ENCODE results near the gene C20orf96.
"Not testable (repeated sequence)": the region's sequence is repeated elsewhere in the genome, so short reads cannot be mapped to it uniquely, and the experiment has no call there.

Gene C20orf96

GRCh38 chr20:290084-290831 is at the start of gene C20orf96:
Gene C20orf96 (minus strand): TSS chr20:290750. CDS start chr20:290610, 140 bp downstream.
- peak; percentile 77 for DNase-seq (ENCODE audit: low read depth)

DNA sequence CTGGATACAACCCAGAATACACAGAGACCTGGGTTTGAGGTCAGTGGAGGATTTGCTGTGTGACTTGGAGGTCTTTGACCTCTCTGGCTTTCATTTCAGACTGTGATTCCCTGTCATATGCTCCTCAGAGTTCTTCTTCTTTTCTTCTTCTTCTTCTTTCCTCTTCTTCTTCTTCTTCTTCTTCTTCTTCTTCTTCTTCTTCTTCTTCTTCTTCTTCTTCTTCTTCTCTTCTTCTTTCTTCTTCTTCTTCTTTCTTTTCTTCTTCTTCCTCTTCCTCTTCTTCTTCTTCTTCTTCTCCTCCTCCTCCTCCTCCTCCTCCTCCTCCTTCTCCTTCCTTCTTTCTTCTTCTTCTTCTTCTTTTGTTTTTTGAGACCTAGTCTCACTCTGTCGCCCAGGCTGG is 45.5 kb upstream of the C20orf96 start:
- DNase-seq (ENCODE audit: low read depth), result not testable (repeated sequence)

GRCh38 chr20:334578-334977 is 44.0 kb upstream of the C20orf96 start:
- no peak for DNase-seq (ENCODE audit: low read depth)

- no peak for DNase-seq (ENCODE audit: low read depth)
Measured at GRCh38 chr20:330233-331149, 39.9 kb upstream of the C20orf96 start.

DNA sequence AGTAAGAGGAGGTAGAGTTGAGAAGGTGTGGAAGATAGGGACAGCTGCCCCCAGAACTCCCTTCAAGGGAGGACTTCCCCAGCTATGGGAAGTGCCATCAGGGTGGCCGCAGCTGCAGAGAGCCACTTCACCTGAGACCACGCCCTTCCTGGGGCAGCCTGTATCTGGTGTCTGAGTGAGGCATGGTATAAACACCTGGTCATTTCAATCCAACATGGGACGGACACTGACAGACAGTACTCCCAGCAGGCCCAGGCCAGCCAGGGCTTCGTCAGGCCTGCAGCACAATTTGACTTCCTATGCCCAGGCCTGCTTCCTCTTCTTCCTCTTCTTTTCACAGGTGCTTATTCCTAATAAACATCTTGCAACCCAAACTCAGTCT is 39.3 kb upstream of the C20orf96 start:
- no peak for DNase-seq (ENCODE audit: low read depth)

GRCh38 chr20:328975-329695 is 38.6 kb upstream of the C20orf96 start:
- DNase-seq (ENCODE audit: low read depth), result no peak

GRCh38 chr20:328027-328974 is 37.8 kb upstream of the C20orf96 start:
- DNase-seq (ENCODE audit: low read depth), result no peak

- DNase-seq (ENCODE audit: low read depth), result peak; percentile 66
Measured at GRCh38 chr20:327186-328026, 36.9 kb upstream of the C20orf96 start.

DNA sequence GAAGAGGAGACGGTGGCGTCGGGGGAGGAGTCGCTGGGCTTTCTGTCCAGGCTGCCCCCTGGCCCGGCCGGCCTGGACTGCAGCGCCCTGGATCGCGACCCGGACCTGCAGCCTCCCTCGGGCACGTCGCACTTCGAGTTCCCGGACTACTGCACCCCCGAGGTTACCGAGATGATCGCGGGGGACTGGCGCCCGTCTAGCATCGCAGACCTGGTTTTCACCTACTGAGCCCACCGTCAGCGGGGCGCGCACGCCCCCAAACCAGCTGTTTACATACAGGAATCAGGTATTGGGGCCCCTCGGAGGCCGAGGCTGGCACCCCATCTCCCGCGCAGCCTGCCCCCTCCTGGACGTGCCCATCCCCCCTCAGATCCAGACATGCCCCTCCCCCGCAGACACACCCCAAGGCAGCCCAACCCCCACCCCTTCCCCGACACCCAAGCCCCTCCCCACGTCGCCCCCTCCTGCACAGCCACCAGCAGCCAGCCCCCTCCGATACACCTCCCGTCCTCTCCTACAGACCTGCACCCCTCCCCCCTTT is 36.2 kb upstream of the C20orf96 start:
- no peak for DNase-seq (ENCODE audit: low read depth)

- DNase-seq (ENCODE audit: low read depth), result no peak
Measured at GRCh38 chr20:325889-326644, 35.5 kb upstream of the C20orf96 start.

DNA sequence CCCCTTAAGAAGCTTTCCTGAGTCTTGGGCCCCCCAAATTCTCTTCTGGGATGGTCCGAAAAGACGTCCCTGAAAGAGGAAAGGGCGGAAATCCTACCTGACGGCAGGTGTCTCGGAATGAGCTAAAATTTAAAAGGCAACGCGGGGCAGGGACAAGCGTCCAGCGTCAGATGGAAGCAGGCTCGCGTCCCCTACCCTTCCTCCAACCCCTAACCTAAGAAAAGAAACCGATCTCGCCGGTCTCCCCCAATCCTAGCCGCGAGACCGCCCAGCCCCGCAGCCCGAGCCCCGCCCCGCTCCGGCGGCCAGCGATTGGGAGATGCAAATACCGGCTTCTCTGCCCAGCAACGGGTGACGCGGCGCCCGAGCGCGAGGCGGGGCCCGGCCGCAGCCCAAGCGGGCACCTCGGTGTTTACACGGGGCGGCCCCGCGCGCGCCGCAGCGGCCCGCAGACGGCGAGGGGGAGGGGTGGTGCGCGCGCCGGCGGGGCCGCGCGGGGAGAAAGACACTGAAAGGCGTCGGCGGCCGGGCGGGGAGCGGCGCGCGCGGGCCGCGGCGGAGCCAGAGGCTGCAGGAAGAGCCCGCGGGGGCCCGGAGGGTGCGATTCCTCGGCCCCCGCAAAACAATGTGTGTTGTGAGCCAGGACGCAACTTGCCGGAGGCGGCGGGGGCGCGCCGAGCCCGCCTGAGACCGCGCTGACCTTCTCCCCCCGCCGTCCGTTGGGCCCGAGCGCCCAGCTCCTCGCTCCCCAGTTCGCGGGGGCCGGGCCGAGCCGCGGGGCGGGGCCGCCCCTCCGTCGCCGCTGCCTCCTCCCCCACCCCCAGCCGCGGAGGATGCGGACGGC is 34.7 kb upstream of the C20orf96 start, which contains the start of gene SOX12:
Gene SOX12, plus strand, starts transcription at position 508 of the 844 bp plus-strand sequence. CDS start 373 bp downstream, outside the sequence.
- peak; percentile 96 for DNase-seq (ENCODE audit: low read depth)

DNA sequence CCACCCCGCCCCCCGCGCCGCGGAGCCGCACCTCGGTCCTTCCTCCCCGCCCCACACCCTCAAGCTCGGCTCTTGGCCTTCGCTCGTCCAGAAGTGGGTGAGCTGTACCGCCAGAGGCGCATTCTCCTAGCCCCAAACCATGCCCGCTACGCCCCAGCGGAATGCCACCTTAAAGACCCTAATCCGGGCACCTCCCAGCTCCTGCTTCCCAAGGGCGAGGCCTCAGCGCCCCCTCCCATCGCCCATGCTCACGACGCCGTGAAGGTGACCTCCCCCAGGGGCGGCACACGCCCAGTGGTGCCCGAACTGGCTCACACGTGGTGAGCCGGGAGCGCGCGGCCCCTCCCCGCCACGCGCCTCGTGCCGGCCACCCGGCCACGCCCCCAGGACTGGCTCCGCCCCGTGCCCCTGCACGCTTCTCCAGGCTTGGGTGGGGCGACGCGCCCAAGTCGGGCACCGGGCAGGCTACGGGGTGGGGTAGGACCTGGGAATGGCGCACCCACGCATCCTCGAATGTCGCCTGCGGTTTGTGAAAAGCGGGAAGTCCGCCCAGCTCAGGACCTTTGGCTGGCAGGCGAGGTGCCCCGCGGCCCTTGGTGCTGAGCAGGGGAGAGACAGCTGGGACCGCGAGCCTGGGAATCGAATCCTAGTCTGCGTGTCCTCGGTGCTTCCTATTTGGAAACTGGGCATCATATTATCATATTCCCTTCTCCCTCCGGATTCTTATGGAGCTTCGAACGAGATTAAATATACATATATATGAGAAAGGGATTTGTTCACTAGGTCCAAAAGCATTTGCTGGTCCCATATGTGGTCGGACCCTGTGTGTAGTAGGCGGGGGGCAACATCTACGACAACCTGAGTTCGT is 33.9 kb upstream of the C20orf96 start:
- peak; percentile 86 for DNase-seq (ENCODE audit: low read depth)

GRCh38 chr20:316316-317068 is 25.9 kb upstream of the C20orf96 start:
- no peak for DNase-seq (ENCODE audit: low read depth)

DNA sequence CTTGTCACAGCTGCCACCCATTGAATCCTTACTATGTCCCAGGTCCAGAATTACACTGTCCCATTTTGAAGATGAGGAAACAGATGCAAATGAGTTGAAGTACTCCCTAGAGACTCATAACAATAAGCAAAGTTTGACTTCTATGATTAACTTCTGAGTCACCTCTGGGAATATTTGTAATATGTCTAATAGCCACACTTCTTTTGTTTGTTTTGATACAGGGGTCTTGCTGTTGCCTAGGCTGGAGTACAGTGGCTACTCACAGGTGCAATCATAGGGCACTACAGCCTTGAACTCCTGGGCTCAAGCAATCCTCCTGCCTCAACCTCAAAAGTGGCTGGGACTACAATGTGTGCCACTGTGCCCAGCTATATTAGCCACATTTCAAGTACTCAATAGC is 23.4 kb upstream of the C20orf96 start:
- DNase-seq (ENCODE audit: low read depth), result no peak

- no peak for DNase-seq (ENCODE audit: low read depth)
Measured at GRCh38 chr20:313402-313801, 22.9 kb upstream of the C20orf96 start.

DNA sequence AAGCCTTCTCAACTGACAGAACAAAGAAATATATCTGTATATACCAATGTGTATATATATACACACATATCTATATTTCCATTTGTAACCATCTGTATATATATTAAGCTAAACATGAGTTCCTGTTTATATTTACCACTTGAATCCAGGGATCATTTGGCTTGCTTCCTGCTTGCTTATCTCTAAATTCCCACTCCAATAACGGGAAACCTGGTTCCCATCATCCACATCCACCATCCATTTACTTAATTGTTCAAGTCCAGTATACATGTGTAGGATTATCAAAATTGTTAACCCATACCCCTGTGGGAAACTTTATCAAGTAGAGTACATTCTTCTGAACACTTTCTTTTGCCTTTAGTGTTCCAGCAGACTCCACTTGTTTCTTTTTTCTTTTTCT is 22.3 kb upstream of the C20orf96 start:
- DNase-seq (ENCODE audit: low read depth), result no peak

DNA sequence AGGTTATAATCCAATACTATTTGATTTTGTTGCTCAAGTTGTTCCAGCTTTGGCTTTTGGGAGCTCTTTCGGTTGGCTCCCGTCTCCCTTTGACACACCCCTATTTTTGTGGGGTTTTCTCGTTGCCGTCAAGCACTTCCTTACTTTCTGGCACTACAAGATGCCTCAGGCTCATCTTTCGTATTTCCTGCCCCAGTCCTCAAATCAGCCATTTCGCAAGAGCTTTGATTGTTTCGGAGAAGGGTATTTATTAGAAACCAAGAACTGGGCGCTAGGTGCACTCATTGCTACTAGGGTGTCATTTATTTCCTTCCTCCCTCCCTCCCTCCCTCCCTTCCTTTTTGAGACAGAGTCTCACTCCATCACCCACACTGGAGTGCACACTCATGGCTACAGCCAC is 21.5 kb upstream of the C20orf96 start:
- DNase-seq (ENCODE audit: low read depth), result no peak
